GM18519 (cell line): ENCODE data around the gene RBM44.
"Not testable (repeated sequence)": the region's sequence is repeated elsewhere in the genome, so short reads cannot be mapped to it uniquely, and the experiment has no call there.

Experiments
- ATAC-seq: cut with Tn5 transposase; IDR thresholded peaks from one replicate; pipeline ENCODE4 v1.9.1; 2021; ENCODE audit warnings: mild to moderate bottlenecking, moderate library complexity; ENCODE audit not compliant: unreplicated experiment, low FRiP score

The RBM44 gene

DNA sequence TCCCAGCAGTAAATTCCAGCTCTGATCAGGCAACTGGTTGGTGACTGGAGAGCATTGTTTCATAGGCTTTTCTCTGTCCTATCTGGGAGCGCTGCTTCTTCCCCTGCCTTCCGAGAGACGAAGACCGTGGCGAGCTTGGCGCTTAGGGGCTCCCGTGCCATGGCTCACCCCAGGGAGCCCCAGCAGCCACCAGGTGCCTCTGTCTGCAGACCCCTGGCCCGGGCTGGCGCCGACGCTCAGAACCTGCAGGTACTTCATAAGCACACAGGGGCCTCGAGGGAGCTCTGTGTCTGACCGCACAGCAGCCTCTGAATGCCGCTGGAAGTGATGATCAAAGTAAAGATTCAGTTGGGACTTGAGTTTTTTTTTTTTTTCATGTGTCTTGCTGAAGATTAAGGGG, 19.1 kb upstream of the RBM44 start:
- ATAC-seq, result no peak

DNA sequence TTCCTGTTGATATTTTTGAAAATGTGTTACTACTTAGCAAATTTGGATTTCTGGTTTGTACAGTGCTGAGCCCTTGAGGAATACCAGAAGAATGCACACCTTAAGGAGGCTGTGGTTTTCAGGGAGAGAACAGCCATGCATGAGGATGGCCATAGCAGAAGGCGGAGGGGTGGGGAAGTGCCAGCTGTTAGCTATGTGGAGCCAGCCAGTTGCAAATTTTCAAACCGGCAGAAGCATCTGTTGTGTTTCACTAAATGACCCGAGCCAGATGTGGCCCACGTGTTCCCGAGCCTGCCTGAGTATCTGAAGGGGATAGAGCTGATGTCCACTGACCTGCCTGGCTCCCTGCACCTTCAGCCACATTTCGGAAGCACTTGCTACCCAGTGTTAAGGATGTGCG, 16.4 kb upstream of the RBM44 start:
- no peak for ATAC-seq

DNA sequence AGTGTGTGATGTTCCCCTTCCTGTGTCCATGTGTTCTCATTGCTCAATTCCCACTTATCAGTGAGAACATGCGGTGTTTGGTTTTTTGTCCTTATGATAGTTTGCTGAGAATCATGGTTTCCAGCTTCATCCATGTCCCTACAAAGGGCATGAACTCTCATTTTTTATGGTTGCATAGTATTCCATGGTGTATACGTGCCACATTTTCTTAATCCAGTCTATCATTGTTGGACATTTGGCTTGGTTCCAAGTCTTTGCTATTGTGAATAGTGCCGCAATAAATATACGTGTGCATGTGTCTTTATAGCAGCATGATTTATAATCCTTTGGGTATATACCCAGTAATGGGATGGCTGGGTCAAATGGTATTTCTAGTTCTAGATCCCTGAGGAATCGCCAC, 14.9 kb upstream of the RBM44 start:
- not testable (repeated sequence) for ATAC-seq

DNA sequence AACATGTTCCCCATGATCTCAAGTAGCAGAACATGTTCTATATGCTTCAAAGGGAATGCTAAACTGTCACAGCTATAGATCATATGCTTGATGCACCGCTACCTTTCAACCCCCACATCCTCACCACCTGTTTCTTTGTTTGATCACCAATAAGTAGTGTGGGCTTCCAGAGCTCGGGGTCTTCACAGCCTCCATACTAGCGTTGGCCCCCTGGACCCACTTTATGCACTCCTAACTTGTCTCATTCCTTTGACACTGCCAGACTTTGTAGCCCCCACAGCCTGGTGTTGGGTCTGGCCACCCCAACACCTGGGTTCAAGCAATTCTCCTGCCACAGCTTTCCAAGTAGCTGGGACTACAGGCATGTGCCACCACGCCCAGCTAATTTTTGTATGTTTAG, 11.6 kb upstream of the RBM44 start:
- no peak for ATAC-seq

DNA sequence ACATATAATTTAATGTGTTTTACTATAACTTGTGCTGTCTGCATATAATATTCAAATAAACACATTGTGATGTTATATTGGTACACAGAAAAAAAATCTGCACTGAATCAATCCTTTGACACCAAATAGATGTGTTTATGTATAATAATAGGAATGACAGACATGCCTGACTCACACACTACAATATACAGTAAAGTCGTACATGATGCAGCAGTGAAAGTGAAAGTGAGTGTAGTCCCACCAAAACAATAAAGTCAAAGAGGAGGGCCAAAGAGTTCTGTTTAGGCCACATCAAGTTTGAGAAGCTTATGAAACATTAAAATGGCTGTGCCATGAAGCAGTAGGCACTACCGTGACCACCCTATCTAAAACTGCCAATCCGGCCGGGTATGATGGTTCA, 8.2 kb upstream of the RBM44 start:
- no peak for ATAC-seq

DNA sequence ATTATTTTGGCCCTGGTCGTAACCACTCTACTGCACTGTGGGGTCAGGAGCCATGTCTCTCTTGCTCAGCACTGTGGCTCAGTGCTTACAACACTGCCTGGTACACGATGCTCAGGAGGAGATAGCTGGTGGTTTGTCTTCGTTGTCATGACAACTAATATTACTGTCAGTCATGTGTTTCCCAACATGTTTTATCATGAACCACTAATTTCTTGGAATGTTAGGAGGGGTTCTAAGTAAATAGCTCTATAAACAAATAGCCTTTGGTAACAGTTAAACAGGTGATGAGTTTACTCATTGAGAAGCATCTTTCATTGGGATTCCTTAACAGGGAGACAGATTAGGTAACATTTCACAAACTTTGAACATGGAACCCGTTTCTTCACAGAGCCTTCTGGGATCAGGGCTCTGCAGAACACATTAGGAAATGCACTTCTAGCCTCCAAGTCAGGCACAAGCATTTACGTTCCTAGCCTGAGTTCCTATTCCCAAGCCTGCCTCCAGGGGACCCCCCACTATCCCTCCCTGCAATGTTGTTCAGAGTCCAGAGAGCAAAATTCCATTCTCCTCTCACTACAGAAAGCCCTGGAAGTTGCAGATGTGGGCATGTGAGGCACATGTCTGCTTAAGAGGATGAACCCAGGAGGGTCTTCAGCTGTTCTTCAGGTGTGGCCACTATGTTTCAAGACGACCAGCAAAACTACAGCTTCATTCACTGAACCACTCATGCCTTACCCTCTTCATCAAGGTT, 6.4 kb upstream of the RBM44 start:
- no peak for ATAC-seq

DNA sequence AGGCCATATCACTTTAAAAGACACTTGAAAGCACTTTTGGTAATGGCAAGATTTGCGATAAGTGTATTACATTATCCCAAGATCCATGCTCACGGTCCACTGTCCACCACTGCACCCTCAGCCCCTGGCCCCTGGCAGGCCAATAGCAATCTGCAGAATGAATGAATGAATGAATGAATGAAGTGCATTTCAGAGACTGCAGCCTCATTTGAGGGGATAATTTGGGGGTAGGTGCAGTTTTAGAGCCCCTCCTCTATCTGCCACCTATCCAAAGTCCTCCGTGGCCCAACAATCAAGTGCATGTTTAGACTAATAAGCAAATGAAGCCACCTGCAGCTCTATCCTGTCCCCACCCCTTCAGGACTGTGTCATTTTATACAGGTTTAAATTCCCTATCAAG, 1.3 kb upstream of the RBM44 start:
- no peak for ATAC-seq

DNA sequence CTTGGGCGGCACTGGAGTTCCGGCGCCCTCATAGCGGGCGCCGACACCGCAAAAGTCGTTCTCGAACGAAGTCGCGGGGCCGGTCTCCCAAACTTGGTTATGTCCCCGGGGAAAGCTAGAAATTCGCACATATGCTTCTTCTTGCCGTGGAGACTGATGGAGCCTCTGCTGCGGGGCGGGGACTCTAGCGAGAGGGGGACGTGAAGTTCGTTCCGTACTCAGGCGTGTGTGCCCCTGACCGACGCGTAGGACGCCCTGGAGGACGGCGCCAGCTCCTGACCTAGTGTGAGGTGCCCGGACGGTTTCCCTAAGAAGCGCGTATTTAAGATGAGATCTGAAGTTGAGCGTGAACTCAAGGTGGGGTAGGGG, 465 bp downstream of the RBM44 start:
- no peak for ATAC-seq

DNA sequence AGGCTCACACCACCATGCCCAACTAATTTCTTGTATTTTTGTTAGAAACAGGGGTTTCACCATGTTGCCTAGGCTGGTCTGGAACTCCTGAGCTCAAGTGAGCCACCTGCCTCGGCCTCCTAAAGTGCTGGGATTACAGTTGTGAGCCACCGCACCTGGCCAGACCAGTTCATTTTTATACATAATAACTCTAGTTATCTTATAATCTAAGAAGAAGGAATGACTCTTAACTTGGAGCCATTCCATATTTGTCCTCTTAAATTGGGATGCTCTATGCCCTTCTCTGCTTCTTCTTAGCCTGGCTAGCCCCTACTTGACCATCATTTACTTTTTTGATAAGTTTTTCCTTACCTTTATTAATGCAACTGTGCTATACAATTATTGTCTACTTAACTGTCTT, 2.9 kb downstream of the RBM44 start:
- no peak for ATAC-seq

DNA sequence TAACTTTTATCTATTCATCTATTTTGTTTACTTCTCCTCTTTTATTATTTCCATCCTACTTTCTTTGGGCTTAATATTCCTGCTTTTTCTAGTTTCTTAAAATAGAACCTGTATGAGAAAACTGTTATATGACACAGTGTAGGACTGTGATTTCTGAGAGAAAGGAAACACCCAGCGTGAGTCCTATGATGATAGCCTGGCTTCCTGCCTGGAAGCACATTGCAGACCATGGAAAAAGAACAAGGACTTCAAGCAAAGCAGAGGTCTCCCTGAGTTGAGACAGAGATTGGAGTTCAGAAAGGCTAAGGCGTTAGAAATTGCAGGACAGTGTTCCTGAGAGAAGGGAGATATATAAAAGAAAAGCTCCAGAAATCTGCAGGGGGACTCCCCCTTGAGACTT, 7.8 kb downstream of the RBM44 start:
- ATAC-seq, result no peak

DNA sequence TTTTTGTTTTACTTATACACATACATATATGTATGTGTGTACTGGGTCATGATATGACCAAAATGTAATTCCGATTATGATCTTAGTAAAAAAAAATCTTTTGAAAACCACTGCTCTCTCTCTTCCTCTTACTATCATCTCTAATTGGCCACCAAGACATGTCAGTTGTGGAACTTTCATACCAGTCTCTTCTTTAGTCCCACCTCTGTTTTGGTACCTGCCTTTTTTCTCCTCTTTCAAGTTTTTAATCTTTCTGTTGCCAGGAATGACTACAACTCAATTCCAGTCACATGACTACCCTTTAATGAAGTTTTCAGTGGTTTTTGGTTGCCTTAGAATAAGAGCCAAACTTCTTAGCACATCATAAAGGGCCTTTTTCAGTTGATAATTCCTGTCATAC, 17.1 kb downstream of the RBM44 start:
- no peak for ATAC-seq

DNA sequence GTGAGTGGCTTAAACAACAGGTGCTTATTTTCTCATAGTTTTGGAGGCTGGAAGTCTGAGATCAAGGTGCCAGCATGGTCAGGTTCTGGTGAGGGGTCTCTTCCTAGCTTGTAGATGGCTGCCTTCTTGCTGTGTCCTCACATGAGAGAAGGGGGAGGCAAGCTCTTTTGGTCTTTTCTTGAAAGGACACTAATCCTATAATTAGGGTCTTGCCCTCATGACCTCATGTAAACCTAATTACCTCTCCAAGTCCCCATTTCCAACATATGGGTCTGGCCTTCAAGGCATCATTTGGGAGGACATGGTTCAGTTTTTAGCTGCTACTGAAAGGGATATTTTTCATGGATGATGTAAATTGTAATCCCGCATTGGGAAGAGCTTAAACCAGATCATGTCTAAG, 18.0 kb downstream of the RBM44 start:
- ATAC-seq, result no peak

DNA sequence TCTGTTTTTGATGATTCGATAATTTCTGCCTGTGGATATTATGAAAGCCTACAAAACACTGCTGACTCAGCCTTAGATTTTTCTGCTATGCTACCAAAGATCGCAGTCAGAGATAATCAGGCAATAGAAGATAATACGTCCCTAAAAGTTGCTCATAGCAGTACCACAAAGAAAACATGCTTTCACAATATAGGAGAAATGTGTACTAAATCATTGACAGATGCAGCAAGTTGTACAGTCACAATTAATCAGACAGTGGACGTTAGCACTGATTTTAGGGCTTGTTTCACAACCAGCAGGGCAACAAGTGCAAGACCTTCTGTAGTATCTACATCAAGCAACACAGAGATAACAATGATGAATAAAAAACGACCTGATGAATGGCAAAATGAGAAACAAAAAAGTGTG, 19.5 kb downstream of the RBM44 start:
- ATAC-seq, result no peak

DNA sequence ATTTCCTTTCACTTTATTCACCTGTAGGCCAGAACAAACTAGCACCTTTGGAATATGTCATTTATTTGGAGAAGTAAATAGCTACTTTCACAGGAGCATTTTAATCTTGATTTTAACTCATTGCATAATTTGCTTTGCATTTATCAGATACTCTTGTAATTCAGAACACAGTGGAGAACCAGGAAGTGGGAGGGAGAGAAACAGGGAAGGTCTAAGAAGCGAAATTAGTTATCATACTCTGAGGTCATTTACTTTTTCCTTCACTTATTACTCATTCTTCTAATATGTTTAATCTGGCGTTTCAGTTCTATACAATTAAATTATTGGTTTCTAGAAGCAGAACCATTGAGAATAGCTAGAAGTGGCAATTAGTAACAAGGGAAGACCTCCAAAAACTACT, 20.7 kb downstream of the RBM44 start:
- ATAC-seq, result no peak

DNA sequence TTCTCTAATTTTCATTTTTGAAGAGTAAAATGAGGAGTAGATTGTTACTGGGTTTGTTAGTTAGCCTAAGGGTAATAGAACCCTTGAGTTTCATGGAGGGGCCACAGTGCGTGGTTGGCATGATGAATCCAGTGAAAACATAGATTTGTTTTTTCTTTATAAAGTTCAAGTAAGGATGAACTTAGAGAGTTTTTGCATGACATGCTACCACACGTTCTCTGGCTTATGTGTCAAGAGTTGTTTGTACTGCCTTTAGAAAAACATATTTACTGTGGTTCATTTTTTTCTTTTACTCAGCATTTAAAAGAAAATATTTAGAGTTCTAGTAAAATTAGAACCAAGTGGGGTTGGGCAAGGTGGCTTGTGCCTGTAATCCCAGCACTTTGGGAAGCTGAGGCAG, 21.8 kb downstream of the RBM44 start:
- no peak for ATAC-seq

DNA sequence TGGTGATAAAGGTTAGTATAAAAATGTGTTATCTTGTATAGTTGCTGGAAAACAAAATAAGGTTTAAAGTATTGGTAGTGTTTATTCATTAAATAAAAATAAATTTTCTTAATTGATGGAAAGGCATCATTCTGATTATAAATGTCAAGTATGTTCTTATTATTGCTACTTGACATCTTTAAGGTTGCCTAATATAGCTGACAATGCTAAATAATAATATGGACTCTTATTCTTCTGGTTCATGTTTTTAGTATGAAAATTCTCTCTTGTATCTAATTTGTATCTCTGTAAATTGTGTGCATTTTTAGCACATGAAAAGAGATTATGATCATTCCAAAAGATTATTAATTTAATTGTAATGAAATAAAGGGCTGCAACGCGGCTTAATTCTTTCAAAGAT, 25.0 kb downstream of the RBM44 start:
- ATAC-seq, result no peak

DNA sequence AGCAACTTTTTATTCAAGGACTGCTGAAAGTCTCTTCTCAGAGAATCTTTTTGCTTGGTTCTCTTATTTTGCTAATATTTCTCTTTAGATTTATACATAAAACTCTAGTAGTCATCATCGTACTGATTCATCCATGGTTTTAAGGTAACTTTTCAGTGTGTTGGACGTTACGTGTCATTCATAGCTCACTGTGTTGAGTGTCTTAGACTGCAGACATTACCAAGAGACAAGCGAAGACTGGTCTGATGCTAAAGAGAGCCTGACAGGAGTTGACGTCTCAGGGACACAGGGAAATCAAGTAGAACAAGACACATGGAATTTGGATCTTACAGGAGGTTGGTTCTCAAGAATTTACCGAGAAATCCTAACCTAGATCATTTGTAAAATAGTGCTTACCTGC, 25.5 kb downstream of the RBM44 start:
- no peak for ATAC-seq

DNA sequence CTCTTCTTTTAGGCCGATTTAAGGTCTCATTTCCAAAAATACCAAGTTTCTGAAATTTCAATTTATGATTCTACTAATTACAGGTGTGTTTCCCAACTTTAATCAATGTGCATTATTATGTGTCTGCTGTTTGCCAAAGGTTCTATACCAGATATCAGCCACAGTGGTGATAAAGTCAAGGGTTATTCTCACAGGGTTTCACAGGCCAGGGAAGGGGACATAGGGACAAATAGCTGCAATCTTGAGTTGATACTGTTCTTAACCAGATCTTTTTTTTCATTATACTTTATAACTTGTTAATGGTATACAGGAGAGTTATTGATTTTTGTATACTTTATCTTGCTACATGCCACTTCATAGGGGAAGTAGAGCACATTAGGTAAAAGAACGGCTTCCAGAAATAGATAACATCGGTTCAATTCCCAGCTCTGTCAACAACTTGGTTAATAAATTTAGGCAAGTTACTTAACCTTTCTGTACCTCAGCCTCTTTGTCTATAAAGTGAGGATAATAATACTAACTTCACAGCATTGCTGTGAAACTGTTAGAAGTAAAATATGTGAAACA, 28.9 kb downstream of the RBM44 start:
- no peak for ATAC-seq

DNA sequence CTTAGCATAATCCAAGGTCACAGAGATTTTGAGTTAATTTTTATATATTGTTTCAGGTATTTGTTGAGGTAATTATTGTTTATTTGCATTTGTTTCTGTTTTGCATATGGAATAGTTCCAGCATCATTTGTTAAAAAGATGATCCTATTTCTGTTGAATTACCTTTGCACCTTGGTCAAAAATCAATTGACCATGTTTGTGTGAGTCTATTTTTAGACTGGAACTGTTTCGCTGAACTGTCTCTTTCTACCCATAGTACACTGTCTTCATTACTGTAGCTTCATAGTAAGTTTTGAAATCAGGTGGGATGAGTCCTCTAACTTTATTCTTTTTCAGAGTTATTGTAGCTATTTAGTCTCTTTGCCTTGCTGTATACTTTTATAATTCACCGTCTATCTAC, 31.9 kb downstream of the RBM44 start:
- no peak for ATAC-seq

DNA sequence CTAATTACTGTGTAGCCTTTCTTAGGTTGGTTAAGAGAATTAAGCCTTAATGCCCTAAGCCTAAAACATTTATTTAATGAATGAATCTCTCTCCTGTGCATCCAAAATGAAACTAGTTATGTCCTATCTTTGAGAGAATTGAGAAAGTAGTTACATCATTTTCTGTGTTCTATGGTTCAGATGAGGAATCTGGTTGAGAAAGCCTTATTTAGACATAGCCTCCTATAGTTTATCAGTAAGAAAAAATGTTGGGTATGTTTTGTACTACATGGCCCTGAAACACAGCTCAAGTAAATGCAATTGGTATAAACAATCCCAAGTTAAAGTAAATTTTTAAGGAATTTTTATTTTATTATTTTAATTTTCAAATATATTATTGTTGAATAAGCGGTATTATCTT, 35.0 kb downstream of the RBM44 start:
- no peak for ATAC-seq

DNA sequence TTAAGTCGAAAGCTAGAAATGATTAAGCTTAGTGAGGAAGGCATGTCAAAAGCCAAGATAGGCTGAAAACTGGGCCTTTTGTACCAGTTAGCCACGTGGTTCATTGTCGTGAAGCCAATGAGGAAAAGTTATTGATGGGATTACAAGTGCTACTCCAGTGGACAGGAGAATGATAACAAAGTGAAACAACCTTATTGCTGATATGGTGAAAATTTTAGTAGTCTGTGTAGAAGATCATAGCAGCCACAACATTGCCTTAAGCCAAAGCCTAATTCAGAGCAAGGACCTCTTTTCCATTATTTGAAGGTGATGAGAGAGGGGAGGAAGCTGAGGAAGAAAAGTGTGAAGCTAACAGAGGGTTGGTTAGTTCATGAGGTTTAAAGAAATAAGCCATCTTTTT, 36.8 kb downstream of the RBM44 start:
- no peak for ATAC-seq

DNA sequence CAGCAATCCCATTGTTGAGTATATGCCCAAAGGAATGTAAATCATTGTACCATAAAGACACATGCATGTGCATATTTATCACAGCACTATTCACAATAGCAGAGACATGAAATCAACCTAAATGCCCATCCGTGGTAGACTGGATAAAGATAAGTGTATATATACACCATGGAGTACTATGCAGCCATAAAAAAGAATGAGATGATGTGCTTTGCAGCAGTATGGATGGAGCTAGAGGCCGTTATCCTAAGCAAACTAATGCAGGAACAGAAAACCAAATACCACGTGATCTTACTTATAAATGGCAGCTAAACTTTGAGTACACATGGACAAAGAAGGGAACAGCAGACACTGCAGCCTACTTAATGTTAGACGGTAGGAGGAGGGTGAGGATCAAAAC, 42.5 kb downstream of the RBM44 start:
- ATAC-seq, result no peak

DNA sequence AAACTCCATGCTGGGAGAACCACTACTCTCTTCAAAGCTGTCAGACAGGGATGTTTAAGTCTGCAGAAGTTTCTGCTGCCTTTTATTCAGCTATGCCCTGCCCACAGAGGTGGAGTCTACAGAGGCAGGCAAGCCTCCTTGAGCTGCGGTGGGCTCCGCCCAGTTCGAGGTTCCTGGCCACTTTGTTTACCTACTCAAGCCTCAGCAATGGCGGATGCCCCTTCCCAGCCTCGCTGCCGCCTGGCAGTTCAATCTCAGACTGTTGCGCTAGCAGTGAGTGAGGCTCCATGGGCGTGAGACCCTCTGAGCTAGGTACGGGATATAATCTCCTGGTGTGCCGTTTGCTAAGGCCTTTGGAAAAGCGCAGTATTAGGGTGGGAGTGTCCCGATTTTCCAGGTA, 50.4 kb downstream of the RBM44 start:
- ATAC-seq, result not testable (repeated sequence)
